HG03097 (cell line): Measurements from ENCODE around the gene CD160.
"Not testable (repeated sequence)": the region's sequence is repeated elsewhere in the genome, so short reads cannot be mapped to it uniquely, and the experiment has no call there.

Experiments used
- ATAC-seq: cut with Tn5 transposase; IDR thresholded peaks from one replicate; pipeline ENCODE4 v1.9.1; 2021; ENCODE audit not compliant: unreplicated experiment, low FRiP score

The CD160 gene, protein sequence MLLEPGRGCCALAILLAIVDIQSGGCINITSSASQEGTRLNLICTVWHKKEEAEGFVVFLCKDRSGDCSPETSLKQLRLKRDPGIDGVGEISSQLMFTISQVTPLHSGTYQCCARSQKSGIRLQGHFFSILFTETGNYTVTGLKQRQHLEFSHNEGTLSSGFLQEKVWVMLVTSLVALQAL

DNA sequence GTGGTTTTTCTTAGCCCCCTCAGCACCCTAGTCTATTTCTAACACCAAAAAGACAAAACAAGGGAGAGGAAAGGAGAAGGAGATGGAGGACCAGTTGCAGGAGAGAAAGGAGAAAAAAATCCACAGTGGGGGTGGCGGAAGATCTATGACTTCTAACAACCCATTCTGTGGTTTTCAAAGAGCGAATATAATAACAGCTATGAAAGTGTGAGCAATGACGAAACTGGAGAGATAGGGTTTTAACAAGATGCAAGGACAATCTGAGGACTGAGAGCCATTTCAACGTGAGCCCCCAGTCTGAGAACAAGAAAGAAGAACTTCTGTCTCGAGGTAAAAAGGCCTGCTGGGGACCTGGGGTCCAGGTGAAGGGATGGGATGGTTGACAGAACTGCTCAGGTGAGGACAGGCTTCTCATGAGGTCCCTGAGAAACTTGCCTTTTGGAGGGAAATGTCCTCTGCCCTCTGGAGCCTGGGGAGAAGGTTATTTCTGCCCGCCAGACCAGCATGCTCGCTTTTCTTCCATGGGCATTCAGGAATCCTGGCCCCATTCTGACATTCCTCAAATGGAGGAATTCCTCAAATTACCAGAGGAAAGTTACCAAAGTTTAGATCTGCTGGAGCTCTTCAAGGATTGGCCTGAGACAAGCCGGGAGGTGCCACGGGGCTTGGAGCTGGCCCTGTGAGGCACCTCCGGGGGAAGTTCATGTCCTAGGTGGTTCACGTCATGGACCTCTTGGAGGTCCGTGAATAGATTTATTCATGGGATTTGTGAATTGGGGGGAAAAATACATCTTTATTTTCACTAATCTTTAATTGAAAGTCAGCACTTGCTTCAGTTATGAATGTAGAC, at the start of gene CD160:
TSS of gene CD160 (plus strand) at position 270 of the 850 bp plus-strand sequence. CDS start 8,829 bp downstream, outside the sequence.
- ATAC-seq, result no peak

DNA sequence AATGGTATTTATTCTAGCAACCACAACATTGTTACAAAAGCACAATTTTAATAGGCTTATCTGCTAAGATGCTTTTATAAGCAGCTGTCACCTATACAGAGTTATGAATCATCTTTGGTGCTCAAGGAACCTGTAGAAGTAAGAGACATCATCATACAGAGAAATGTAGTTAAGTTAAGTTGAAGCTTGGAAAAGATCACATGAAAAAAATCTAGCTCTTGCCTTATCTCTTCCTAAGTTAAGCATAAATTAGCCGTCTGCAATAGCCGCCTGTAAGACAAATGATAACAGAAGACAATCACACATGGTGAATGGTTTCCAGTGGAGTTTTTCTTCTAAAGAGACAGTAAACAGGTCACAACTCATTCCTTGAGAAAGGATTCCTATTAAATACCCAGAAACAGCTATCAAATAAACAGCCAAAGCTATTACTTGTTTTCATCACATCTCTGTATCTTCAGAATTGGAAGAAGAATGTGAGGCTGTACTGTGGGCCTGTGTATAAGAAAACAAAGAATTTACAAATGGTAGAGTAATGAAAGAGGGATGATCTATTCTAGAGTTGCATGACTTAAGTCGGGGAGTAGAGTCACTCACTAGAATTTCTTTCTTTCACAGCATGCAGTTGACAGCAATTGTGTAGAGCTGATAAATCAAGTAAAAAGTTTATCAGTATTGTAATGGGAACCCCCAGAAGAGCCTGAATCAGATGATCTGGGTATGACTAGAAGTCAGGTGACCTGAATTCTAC, 48.1 kb upstream of the CD160 start:
- ATAC-seq, result not testable (repeated sequence)

DNA sequence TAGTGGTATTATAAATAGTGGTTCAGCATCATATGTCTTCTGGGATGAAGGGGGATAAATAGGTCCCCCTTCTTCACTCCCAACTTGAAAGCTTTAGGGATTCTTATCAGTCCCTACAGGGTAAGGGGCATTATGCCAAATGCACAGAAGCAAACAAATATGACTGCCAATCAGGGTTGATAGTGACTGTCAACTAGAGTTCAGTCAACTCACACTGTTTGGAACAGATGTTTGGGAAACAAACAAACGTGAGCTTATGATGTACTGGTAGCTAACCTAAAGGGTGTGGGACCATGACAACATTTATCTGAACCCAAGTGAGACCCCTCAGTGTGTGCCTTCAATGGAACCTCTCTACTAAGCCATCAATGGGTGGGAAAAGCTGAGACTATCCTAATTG, 46.1 kb upstream of the CD160 start:
- ATAC-seq, result not testable (repeated sequence)

DNA sequence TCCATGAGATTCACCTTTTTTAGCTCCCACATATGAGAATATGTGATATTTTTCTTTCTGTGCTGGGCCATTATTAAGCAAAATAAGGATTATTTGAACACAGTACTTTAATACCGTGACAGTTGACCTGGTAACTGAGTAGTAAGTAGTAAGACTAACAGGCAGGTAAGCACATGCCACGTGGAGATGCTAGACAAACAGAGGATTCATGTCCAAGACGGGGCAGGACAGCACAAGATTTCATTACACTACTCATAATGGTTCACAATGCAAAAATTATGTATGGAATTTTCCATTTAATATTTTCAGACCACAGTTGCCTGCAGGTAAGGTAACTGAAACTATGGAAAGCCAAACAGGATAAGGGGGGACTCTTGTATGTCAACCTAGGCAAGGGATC, 34.4 kb upstream of the CD160 start:
- ATAC-seq, result not testable (repeated sequence)

DNA sequence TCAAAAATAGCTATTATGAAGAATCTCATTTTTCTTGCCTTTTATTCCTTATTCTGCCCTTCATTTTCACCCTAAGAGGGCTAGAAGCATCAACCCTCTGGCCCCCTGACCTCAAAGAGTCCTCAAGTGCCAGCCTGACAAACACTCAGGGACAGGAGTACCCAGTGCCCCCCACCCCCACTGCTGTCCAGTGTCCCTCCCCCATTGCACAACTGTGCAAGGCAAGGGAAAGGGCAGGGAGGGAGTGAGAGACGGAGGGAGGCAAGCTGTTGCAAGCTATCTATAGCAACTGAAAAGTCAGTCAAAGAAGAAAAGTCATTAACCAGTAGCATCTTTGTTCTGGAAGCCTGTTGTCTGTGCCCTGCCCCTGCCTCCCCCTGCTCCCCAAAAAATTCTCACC, 33.2 kb upstream of the CD160 start:
- ATAC-seq, result not testable (repeated sequence)

DNA sequence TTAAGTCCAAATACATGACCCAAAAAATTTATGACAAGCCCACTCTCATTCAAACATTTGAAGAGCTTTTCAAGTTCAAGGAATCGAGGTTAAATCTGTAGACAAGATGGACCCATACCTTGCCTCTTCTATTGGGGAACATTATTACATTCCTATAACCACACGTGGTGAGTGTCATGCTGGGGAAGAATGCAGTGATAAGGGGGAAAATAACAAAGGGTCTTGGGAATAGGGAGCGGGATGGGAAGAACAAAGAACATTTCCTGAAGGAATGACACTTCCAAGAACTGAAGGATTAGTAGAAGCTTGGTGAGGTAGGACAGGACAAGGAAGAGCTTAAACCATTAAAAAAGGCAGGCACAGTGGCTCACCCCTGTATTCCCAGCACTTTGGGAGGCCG, 31.0 kb upstream of the CD160 start:
- no peak for ATAC-seq

DNA sequence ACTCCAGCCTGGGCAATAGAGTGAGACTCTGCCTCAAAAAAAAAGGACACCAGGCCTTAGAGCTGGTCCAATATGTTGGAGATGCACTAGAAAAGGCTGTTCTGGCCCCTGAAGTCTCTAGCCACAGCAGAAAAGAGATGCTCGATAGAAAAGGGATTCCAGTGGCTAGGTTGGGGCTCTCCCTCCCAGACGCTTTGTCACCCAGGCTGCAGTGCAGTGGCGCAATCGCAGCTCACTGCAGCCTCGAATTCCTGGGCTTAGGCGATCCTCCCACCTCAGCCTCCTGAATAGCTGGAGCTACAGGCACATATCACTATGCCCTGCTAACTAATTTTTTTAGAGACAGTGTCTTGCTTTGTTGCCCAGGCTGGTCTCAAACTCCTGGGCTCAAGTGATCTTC, 30.4 kb upstream of the CD160 start:
- ATAC-seq, result no peak

DNA sequence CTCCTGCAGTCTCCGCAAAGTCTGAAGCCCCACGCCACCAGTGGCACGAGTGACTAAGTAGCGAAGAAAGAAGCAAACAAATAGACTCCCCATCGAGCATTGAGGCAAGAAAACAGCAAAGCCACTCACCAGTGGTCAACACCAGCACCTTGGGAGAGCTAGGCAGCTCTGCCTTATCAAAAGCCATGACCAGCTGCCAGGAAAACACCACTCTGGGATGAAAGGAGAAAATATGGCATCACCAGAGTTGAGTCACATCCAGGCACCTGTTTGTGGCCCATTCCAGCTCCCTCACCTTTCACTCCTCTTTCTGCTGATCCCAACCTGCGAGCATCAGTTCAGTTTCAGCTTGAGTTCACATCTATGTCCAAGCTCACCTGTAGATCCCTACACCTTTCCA, 29.4 kb upstream of the CD160 start:
- no peak for ATAC-seq

DNA sequence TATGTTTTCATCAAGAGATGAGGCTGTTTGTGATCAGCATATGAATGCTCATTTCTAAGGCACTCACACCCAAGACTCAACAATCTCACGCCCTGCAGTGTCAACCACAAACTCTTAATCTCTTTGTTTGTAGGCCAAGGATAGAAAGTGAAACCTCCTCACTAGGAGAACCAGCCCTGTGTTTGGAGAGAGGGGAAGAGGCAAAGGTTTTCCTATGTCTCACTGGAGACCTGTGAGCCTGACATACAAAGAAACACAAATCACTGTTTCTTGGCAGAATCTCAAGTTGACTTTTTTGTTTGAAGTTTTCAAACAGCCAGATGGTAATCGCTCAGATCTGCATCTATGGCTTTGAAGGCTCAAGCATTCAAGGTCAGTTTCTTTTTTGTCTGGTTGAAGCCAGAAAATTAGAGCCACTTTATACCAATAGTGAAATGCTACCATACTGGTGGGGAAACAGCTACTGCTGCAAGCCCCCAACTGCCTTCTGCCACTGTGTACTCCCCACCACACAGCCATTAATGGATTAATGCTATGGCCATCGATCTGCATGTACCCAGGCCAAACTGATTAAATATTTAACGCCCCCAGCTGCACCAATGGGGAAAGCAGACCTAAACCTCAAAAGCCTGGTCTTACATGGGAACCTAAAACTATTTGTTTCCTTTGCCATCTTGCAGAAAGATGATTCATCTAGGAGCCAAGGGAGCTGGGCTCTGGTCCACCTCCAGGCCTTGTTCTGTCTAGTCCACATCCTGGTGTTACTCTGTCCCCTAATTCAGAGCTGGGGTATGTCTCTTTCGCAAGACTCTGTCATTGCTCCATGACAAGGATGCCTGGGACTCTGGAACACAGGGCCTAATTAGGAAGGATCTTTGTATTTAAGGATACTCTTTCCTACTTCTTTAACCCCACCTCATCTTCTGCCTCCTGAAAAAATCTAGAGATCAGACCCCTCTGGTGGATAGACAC, 28.4 kb upstream of the CD160 start:
- peak; percentile 85 for ATAC-seq

DNA sequence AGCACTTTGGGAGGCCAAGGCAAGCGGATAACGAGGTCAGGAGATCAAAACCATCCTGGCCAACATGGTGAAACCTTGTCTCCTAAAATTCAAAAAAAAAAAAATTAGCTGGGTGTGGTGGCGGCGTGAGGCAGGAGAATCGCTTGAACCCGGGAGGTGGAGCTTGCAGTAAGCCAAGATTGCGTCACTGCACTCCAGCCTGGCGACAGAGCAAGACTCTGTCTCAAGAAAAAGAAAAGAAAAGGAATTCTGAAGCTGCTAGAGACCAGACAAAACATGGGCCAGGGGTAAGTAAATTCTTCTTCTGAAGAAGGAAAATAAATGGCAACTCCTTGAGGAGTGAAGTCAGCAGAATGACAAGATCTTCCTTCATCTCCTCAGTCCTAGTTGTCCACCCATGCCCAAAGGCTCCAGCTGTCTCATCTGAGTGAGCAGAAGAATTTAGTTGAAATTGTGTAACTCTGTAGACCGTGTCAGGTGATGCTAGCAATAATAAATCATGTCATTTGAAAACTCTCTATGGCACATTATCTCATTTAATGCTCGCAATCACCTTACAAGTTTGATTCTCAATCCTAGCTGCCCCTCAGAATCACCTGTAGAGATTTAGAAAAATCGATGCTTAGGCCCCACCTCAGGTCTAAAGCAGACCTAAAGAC, 26.4 kb upstream of the CD160 start:
- ATAC-seq, result no peak

DNA sequence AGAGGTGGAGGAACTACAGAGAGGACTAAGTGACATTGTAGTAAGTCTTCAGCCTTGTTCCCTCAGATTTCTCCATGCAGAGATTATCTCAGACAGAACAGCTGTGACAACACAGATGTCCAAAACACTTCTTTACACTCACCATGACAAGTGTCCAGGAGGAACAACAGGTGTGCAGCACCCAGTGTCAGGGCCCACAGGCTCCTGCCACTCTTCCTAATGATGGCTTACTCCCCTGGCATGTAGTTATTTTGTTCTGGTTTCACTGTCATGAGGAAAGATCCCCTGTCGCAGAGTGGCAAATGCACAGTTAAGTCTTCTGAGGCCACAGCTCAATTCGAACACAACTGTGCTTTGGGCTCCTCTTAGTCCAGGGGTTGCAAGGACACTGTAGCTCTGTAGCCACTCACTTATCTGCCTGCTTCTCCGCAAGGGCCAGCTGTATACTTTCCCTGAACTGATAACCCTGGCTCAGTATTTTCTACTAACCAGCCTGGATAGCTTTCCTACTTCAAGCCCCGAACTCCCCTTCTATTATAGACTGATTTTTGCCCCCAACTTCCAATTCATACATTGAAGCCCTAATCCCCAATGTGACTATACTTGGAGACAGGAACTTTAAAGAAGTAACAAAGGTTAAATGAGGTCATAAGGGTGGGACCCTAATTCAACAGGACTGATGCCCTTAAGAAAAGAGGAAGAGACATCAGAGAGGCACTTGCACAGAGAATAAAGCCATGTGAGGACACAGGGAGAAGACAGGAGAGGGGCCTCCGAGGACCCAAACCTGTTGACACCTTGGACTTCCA, 23.3 kb upstream of the CD160 start:
- no peak for ATAC-seq

DNA sequence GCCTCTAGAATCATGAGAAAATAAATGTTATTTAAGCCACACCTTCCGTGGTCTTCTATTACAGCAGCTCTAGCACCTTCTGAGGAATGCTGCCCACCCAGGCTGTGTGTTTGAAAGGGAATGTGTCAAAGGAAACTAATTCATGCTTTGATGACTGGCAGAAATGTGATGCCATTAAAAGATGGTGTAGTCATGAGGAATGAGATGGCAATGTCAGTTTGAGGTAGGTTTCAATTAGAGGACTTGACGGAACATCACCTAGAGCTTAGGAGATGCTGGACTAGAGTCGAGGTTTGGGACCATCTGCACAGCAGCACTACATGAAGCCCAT, 22.7 kb upstream of the CD160 start:
- no peak for ATAC-seq

DNA sequence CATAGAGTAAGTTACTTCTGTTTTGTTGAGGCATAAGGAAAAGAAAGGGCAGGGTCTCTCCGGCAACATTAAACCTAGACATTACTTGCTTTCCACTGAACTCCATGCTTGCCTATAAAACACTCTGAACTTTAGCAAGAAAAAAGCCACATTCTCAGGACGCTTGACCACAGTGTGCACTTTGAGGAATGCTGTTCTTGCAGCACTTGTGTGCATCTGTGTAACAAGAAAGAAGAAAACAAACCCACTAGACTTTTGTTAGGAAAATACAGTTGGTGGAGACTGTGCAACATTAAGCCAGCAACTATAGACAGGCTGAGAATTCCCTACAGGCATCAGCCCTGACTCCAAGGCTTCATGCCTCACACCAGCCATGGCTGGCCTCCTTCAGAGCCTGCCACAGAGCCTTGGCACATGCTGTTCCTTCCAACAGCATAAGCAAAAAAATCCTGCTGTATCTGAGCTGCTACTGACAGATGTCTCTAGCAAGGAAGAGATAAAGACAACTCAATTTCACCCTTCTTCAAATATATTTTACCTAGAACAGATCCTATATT, 17.9 kb upstream of the CD160 start:
- ATAC-seq, result no peak

DNA sequence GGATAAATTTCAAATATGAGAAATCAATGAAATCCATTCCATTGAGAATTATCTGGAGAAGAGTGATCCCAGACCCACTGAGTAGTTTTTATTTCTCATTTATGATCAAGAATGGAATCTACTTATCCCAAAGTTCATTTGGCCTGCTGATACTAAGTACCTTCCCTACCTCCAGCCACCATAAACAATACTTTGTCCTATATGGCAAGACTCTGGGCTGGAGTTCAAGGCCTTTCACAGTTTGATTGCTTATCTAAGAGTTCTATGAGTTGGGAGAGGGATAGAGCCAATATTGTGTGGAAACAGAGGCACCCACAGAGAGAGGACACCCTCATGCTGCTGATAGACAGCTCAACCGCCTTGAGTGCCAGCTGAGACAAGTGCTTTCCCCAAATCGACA, 17.2 kb upstream of the CD160 start:
- no peak for ATAC-seq

DNA sequence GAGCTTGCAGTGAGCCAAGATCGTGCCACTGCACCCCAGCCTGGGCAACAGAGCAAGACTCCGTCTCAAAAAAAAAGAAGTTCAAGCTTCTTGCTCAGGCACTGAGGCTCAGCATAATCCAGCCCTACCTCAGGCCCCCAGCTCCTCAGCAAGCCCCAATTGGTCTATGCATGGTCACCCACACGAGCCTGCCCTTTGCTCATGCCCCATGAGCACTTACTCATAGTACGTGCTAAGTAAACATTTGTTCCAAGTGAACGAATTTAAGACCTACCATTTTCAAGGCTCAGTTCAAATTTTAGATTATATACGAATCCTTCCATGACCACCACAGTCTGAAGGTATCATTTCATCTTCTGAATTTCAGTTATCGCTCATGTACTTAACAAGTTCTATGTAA, 16.5 kb upstream of the CD160 start:
- ATAC-seq, result no peak

DNA sequence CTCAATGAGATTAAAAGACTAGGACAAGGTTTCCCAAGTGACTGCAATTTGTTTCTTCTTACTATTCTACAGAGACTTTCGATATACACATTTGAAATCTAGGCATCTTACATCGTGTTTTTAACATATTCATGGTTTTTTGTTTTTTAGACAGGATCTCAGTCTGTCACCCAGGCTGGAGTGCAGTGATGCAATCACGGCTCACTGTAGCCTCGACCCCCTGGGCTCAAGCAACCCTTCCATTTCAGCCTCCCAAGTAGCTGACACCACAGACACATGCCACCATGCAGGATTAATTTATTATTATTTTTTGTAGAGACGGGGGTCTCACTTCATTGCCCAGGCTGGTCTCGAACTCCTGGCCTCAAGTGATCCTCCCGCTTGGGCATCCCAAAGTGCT, 13.7 kb upstream of the CD160 start:
- ATAC-seq, result no peak

DNA sequence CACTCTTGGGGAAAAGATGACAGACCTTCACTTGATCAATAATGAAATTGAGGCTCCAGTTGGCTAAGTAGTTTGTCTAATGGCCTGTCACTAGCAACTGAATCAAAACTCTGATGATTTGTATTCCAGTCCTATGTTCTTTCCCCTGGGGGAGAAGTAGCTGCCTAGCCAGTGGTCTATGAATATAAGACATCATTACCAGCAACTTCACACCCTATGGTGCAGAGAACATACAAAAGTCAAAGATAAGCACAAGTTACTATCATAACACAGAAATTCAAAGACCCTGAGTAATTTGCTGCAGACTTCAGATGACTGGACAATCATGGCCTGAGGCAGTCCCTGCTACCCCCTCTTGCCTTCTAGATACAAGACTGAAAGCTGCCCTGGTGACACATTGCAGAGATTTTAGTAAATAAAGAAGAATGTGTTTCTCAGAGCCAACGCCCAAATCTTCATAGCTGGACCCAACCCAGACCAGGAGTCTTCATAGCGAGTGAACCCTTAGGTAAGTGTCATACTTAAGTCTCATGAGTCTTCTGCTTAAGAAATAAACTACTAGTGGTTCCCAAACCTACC, 13.1 kb upstream of the CD160 start:
- ATAC-seq, result no peak

DNA sequence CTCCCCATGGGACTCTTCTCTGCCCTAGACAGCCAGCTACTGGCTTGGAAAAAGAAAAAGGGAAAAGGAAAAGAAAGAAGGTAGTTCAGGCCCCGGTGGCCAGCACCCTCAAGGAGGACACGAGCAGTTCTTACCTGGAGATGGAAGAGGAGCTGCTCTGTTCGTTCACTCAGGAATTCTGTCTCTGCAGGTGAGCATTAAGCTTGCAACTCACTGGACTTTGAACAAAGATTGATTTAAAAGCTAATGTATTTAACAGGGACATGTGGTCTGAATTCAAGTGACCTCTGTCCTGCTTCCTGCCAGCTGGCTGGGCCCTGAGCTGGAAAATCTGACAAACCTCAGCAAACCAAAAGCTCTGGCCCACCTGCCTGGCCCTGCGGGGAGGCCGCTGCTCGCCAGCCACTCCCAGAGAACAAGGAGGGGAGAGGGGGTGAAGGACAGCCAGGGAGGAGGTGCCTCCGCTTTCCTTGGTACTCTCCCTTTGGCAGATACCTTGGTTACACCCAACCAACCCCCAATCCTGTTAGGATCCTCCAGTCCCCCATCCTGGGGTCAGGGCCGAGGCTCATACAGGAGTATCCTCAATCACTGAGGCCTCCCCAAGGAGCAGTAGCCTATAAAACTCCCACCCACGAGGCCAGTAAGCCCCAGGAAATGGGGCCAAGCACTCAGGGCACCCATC, 12.0 kb upstream of the CD160 start, which contains the start of gene PDZK1:
TSS of gene PDZK1 (minus strand) at position 186 of the 685 bp plus-strand sequence. CDS start 19,347 bp downstream, outside the sequence.
- ATAC-seq, result no peak
